WERI-Rb-1 (cell line): ENCODE data around the gene CCDC39.
A peak's percentile ranks its signal among the peaks of the same experiment; 100 is the strongest.

Experiments
- DNase-seq: peaks from one replicate; pipeline ENCODE4 v3.0.0-alpha.2; 2020
- H3K27ac ChIP-seq: fragments of 250-450 bp; sonication (Bioruptor Pico); 2 replicates; pipeline ENCODE4 v1.5.1; 2020; ENCODE audit warnings: mild to moderate bottlenecking, moderate library complexity
- H3K27me3 ChIP-seq: fragments of 250-450 bp; sonication (Bioruptor Pico); 2 replicates; pipeline ENCODE4 v1.5.1; 2021; ENCODE audit warnings: mild to moderate bottlenecking, low read depth, moderate library complexity; ENCODE audit not compliant: insufficient read depth, severe bottlenecking
- H3K36me3 ChIP-seq: fragments of 250-450 bp; sonication (Bioruptor Pico); 2 replicates; pipeline ENCODE4 v1.5.1; 2020; ENCODE audit warnings: mild to moderate bottlenecking, moderate library complexity
- H3K4me3 ChIP-seq: 2 replicates; pipeline ENCODE4 v1.5.1; 2011; ENCODE audit warnings: low read depth, mild to moderate bottlenecking, control low read depth, low read length
- H3K9me3 ChIP-seq: fragments of 250-450 bp; sonication (Bioruptor Pico); 2 replicates; pipeline ENCODE4 v1.5.1; 2021; ENCODE audit warnings: mild to moderate bottlenecking, moderate library complexity; ENCODE audit not compliant: severe bottlenecking
- CTCF ChIP-seq: IDR thresholded peaks from 2 replicates; pipeline ENCODE4 v1.5.1; 2011; ENCODE audit warnings: low read depth, mild to moderate bottlenecking, control low read depth, inconsistent platforms, low read length

CCDC39 gene

DNA sequence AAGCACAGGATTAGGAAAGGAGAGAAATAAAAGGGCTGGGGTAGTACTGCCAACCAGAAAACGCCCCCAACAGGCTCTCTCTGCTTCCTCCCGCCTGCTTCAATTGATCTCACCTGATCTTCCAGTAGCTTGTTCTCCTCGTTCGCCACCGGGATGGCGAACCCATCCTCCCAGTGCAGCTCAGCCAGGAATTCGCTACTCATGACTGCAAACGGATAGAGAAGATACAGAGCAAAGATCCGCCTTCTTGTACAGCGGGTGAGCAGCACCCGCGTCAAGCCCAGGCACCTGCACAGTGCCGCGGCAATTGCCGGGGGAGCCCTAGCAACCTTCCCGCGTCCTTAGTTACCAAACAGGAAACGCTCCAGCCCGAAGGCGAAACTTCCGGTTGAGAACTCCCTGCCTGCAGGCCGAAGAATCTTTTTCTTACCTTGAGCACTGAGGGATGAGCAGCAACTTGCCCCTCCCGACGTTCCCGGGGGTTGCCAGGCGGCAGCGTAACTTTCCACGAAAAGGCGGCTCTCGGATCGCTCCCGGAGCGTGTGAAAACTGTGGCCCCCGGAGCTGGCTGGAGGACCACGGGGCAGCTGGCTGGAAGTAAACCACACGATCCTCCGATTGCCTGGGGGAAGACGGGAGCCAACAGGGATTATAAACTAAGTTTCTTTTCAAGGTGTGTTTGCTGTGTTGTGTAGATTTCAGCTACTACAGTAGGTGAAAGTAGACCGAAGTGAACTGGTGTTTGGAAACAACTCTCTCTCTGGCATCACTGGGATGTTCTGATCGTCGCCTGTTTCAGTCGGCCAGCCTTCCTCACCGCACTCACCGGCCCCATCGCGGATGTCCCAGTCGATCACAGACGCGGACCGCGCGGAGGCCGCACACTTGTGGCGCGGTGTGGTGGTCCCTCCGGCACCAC lies at the start of gene CCDC39:
TSS of gene CCDC39 (minus strand) at position 312 of the 919 bp plus-strand sequence. CDS start at position 203, 109 bp downstream.
- DNase-seq = peak; percentile 88
- Histone ChIP-seq H3K27ac (no peak within 1 kb of the TSS; the same call in 1 of the 2 replicates), H3K36me3 (no peaks in the 10 kb centered on the region), H3K4me3 (peak within 1 kb of the TSS; percentile 61), H3K9me3 (no peaks in the 10 kb centered on the region), H3K27me3 (no peaks in the 10 kb centered on the region)
- peak; percentile 17; the same call in 1 of the 2 replicates for TF ChIP-seq CTCF

- H3K4me3 ChIP-seq = no peak overlapping the region
- H3K27ac ChIP-seq = peak overlapping the region; percentile 70
- no peaks in the 10 kb centered on the region for H3K9me3 ChIP-seq
- H3K36me3 ChIP-seq = no peaks in the 10 kb centered on the region
- DNase-seq = no peak
- no peak for TF ChIP-seq CTCF
- no peaks in the 10 kb centered on the region for H3K27me3 ChIP-seq
Measured at GRCh38 chr3:180720012-180720411, 40.7 kb upstream of the CCDC39 start.

- H3K27me3 ChIP-seq = no peaks in the 10 kb centered on the region
- TF ChIP-seq CTCF = no peak
- H3K9me3 ChIP-seq = no peaks in the 10 kb centered on the region
- DNase-seq = no peak
- no peaks in the 10 kb centered on the region for H3K36me3 ChIP-seq
- no peak overlapping the region for H3K4me3 ChIP-seq
- H3K27ac ChIP-seq = no peak overlapping the region
Measured at GRCh38 chr3:180707896-180708295, 28.6 kb upstream of the CCDC39 start.

DNA sequence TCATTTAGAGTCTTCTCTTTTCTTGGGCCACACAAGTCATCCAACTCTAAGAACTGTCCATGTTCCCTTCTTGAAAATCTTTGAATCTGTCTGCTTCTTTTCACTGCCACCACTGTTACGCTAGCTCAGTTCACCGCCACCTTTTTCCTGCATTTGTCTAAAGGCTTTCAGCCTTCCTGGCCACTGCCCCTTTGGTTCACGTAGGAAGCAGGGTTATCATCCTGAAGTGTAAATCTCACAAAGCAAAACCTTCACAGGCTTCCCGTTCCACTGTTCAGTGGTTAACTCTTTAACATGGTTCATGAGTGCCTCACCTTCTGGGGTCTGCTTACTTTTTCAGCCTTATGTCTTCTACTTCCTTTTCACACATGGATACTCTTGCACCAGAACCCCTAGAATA lies 26.3 kb upstream of the CCDC39 start:
- Histone ChIP-seq H3K4me3 (no peak overlapping the region), H3K9me3 (no peaks in the 10 kb centered on the region), H3K27ac (no peak overlapping the region), H3K27me3 (no peaks in the 10 kb centered on the region), H3K36me3 (no peaks in the 10 kb centered on the region)
- no peak for TF ChIP-seq CTCF
- DNase-seq = no peak

DNA sequence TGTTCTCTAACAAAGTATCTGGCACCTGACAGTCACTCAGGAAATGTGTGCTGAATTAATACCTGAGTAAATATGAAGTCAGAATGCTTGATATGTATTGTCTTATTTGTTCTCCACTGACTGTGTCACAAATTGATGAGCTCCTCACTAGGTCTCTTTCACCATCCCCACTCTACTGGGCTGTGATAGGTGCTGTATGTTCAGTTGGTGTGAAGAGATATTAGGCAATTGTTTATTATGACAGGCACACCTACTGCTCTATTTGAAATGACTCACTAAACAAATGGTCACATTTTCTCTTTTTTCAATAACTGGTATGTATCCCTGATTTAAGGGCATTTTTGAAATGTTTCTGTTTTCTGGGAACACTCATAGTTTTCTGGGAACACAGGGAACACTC lies 25.2 kb upstream of the CCDC39 start:
- Histone ChIP-seq H3K27me3 (no peaks in the 10 kb centered on the region), H3K36me3 (no peaks in the 10 kb centered on the region), H3K27ac (no peak overlapping the region), H3K9me3 (no peaks in the 10 kb centered on the region), H3K4me3 (no peak overlapping the region)
- no peak for DNase-seq
- TF ChIP-seq CTCF = no peak
